SK-N-SH (cell line): ENCODE results near the gene BCO1. TPM values are rescaled to one million over a fixed set of nuclear protein-coding genes. Genes with fewer than 3 reads are reported as not detected.

Experiments used
- CTCF ChIA-PET: fragments of 300-600, 350-600 bp; formaldehyde crosslinking; extraction: SDS; loops from one replicate; lab custom pipeline; 2021; lab: Yijun Ruan, JAX
- POLR2A ChIA-PET: fragments of 350-600 bp; sonication (Branson Sonifier 250); formaldehyde crosslinking; extraction: SDS; loops from one replicate; lab custom pipeline; 2020; ENCODE audit warnings: antibody characterized with exemption, inconsistent platforms; lab: Yijun Ruan, JAX
- DNase-seq: peaks from one replicate; pipeline ENCODE4 v3.0.0; 2012
- H2AFZ ChIP-seq: fragments of 200-600 bp; sonication (generic); 2 replicates; pipeline ENCODE4 v1.8.1; 2016; ENCODE audit warnings: antibody characterized with exemption, mild to moderate bottlenecking, low read depth
- H3F3A ChIP-seq: fragments of 200-600 bp; sonication (generic); replicated peaks from 2 replicates; pipeline ENCODE3; 2016; ENCODE audit warnings: antibody characterized with exemption, mild to moderate bottlenecking; ENCODE audit not compliant: insufficient read depth
- H3K27ac ChIP-seq, 2 experiments: fragments of 200-500 bp in 1 of 2; fragments of 200-600 bp in 1 of 2; sonication (Bioruptor generic) in 1 of 2; sonication (generic), shearing (Covaris generic) in 1 of 2; 2 replicates each; pipeline versions ENCODE4 v1.5.1 to v1.6.1; 2014 to 2016; ENCODE audit warnings: low read depth in 2 of 2, inconsistent platforms in 1 of 2, low read length in 1 of 2, mild to moderate bottlenecking in 1 of 2, mixed read lengths in 1 of 2
- H3K27me3 ChIP-seq: fragments of 200-600 bp; sonication (generic), shearing (Covaris generic); 2 replicates; pipeline ENCODE4 v1.6.1; 2016; ENCODE audit warnings: mixed run types; ENCODE audit not compliant: insufficient read depth
- H3K36me3 ChIP-seq, 2 experiments: fragments of 200-500 bp in 1 of 2; fragments of 200-600 bp in 1 of 2; sonication (Bioruptor generic) in 1 of 2; sonication (generic) in 1 of 2; replicated peaks in 1 of 2; 2 replicates each; pipeline versions ENCODE3 to v1.5.1; 2014 to 2016; ENCODE audit warnings: low read length in 1 of 2, mild to moderate bottlenecking in 1 of 2; ENCODE audit not compliant: insufficient read depth in 2 of 2, control insufficient read depth in 1 of 2
- H3K4me1 ChIP-seq, 2 experiments: fragments of 200-500 bp in 1 of 2; fragments of 200-600 bp in 1 of 2; sonication (Bioruptor generic) in 1 of 2; sonication (generic), shearing (Covaris generic) in 1 of 2; 2 replicates each; pipeline versions ENCODE4 v1.5.1 to v1.6.1; 2014 to 2016; ENCODE audit warnings: low read depth in 1 of 2, low read length in 1 of 2, mixed run types in 1 of 2; ENCODE audit not compliant: insufficient read depth in 2 of 2, control insufficient read depth in 1 of 2
- H3K4me2 ChIP-seq: fragments of 200-600 bp; sonication (generic), shearing (Covaris generic); 2 replicates; pipeline ENCODE4 v1.6.1; 2017; ENCODE audit warnings: mixed run types
- H3K4me3 ChIP-seq, 2 experiments: fragments of 200-500 bp in 1 of 2; fragments of 200-600 bp in 1 of 2; sonication (Bioruptor generic) in 1 of 2; sonication (generic), shearing (Covaris generic) in 1 of 2; 2 replicates each; pipeline versions ENCODE4 v1.5.1 to v1.8.1; 2014 to 2016; ENCODE audit warnings: low read depth in 2 of 2, inconsistent platforms in 1 of 2, low read length in 1 of 2, mild to moderate bottlenecking in 1 of 2, mixed read lengths in 1 of 2, moderate library complexity in 1 of 2
- H3K79me2 ChIP-seq: fragments of 200-600 bp; sonication (generic); 2 replicates; pipeline ENCODE4 v1.8.1; 2017; ENCODE audit warnings: mild to moderate bottlenecking; ENCODE audit not compliant: insufficient read depth
- H3K9ac ChIP-seq: fragments of 200-600 bp; sonication (generic); 2 replicates; pipeline ENCODE4 v1.6.1; 2017; ENCODE audit warnings: mixed run types
- H3K9me2 ChIP-seq: fragments of 200-600 bp; sonication (generic); 2 replicates; pipeline ENCODE4 v1.6.1; 2017; ENCODE audit warnings: mixed run types
- H3K9me3 ChIP-seq: fragments of 200-600 bp; sonication (generic); 2 replicates; pipeline ENCODE4 v1.6.1; 2017; ENCODE audit warnings: mixed run types, mild to moderate bottlenecking, moderate library complexity
- H4K20me1 ChIP-seq: fragments of 200-600 bp; sonication (generic); 2 replicates; pipeline ENCODE4 v1.6.1; 2017; ENCODE audit warnings: mild to moderate bottlenecking, mixed run types; ENCODE audit not compliant: insufficient read depth
- CHD2 ChIP-seq: fragments of 150-350 bp; IDR thresholded peaks from 2 replicates; pipeline ENCODE4 v1.6.1; 2018; ENCODE audit warnings: low read length; ENCODE audit not compliant: partially characterized antibody
- EZH2phosphoT487 ChIP-seq: fragments of 200-600 bp; sonication (generic); IDR thresholded peaks from 2 replicates; pipeline ENCODE4 v1.6.1; 2017; ENCODE audit warnings: low read depth, mixed run types, mild to moderate bottlenecking, antibody characterized with exemption, moderate library complexity, borderline replicate concordance
- FOSL2 ChIP-seq: IDR thresholded peaks from 2 replicates; pipeline ENCODE4 v1.4.0; 2012; ENCODE audit warnings: low read depth, mild to moderate bottlenecking, moderate library complexity, borderline replicate concordance
- FOXJ3 ChIP-seq: sonication (generic); formaldehyde crosslinking; IDR thresholded peaks from 2 replicates; pipeline ENCODE4 v1.5.1; 2020; ENCODE audit warnings: mild to moderate bottlenecking, missing genetic modification reagents
- GABPA ChIP-seq: IDR thresholded peaks from 2 replicates; pipeline ENCODE4 v1.4.0; 2012; ENCODE audit warnings: low read depth, mild to moderate bottlenecking
- GATA2 ChIP-seq: sonication (generic); formaldehyde crosslinking; IDR thresholded peaks from 2 replicates; pipeline ENCODE4 v1.5.0; 2020; ENCODE audit warnings: mild to moderate bottlenecking, missing genetic modification reagents
- IRF3 ChIP-seq: fragments of 150-350 bp; IDR thresholded peaks from 2 replicates; pipeline ENCODE4 v1.6.1; 2016; ENCODE audit warnings: mild to moderate bottlenecking, low read depth, low read length
- JUND ChIP-seq: IDR thresholded peaks from 2 replicates; pipeline ENCODE4 v1.4.0; 2012
- MAX ChIP-seq: IDR thresholded peaks from 2 replicates; pipeline ENCODE4 v1.4.0; 2012; ENCODE audit warnings: low read depth
- MEF2A ChIP-seq: IDR thresholded peaks from 2 replicates; pipeline ENCODE4 v1.4.0; 2012; ENCODE audit warnings: low read depth, borderline replicate concordance
- NFIC ChIP-seq: IDR thresholded peaks from 2 replicates; pipeline ENCODE4 v1.4.0; 2012; ENCODE audit warnings: borderline replicate concordance
- NRF1 ChIP-seq: IDR thresholded peaks from 2 replicates; pipeline ENCODE4 v1.6.1; 2012; ENCODE audit warnings: low read depth, mild to moderate bottlenecking, low read length
- PBX3 ChIP-seq: IDR thresholded peaks from 2 replicates; pipeline ENCODE4; 2012
- POLR2AphosphoS5 ChIP-seq: IDR thresholded peaks from 2 replicates; pipeline ENCODE4 v1.6.1; 2012; ENCODE audit warnings: low read depth, low read length
- RAD21 ChIP-seq: IDR thresholded peaks from 2 replicates; pipeline ENCODE4 v1.6.1; 2012; ENCODE audit warnings: mild to moderate bottlenecking, low read length
- RCOR1 ChIP-seq: fragments of 150-350 bp; IDR thresholded peaks from 2 replicates; pipeline ENCODE4 v1.6.1; 2017; ENCODE audit warnings: antibody characterized with exemption, low read length
- REST ChIP-seq: IDR thresholded peaks from 2 replicates; pipeline ENCODE4 v1.6.1; 2012; ENCODE audit warnings: mild to moderate bottlenecking, low read depth, low read length, moderate library complexity
- RXRA ChIP-seq: IDR thresholded peaks from 2 replicates; pipeline ENCODE4 v1.4.0; 2012; ENCODE audit warnings: low read depth, mild to moderate bottlenecking, borderline replicate concordance
- SMC3 ChIP-seq: IDR thresholded peaks from 2 replicates; pipeline ENCODE4 v1.6.1; 2012; ENCODE audit warnings: low read depth, low read length, improper control_type of control experiment
- TAF1 ChIP-seq: IDR thresholded peaks from 2 replicates; pipeline ENCODE4 v1.6.1; 2012; ENCODE audit warnings: low read depth, mild to moderate bottlenecking, low read length, moderate library complexity, borderline replicate concordance
- TEAD4 ChIP-seq: IDR thresholded peaks from 2 replicates; pipeline ENCODE4 v1.4.0; 2012; ENCODE audit warnings: mild to moderate bottlenecking, borderline replicate concordance; ENCODE audit not compliant: insufficient read depth
- USF2 ChIP-seq: fragments of 150-350 bp; IDR thresholded peaks from 2 replicates; pipeline ENCODE4 v1.6.1; 2017; ENCODE audit warnings: antibody characterized with exemption, low read length, low read depth, borderline replicate concordance
- WGBS: methylation state at CpG from one replicate; pipeline ENCODE4 v1.1.6; 2017; ENCODE audit warnings: low lambda C conversion rate; 5-methylcytosine and 5-hydroxymethylcytosine counted together
- polyA plus RNA-seq, 3 experiments: library from polyadenylated mRNA; depleted of rRNA; stranded (reverse); fragments of >200 nt; gene quantifications; 2 replicates each; pipeline ENCODE4 v1.2.3, GENCODE V29; 2012

The BCO1 gene
- polyA plus RNA-seq, 1 of the 3 experiments (the other 2 are of a cell fraction) = 0.02 TPM

GRCh38 chr16:81313701-81314602 lies 75.5 kb downstream of the BCO1 start (continued):
- TF ChIP-seq SMC3 = no peak
- TF ChIP-seq, all 33 proteins: peak for 0

GRCh38 chr16:81314603-81315270 lies 76.2 kb downstream of the BCO1 start, which contains the start of gene GAN:
TSS of gene GAN (plus strand) at chr16:81314962. CDS start at chr16:81315114, 152 bp downstream.
- WGBS = under 1% methylated on average over 17 of the region's 75 CpGs
- Histone ChIP-seq H3F3A (peaks cover 20% of the 10 kb centered on the region), H3K27ac (peak within 1 kb of the TSS; percentile 56 to 75), H3K27me3 (no peaks in the 10 kb centered on the region), H3K4me1 (peaks cover 8 to 11% of the 10 kb centered on the region in 2 experiments; a peak in 3 of 4 replicates), H3K9me2 (no peaks in the 10 kb centered on the region), H4K20me1 (peaks cover 6% of the 10 kb centered on the region; the same call in 1 of the 2 replicates), H3K4me2 (peak within 1 kb of the TSS; percentile 94), H3K9ac (peak within 1 kb of the TSS; percentile 85), H3K36me3 (peaks cover 0 to 5% of the 10 kb centered on the region in 2 experiments), H3K9me3 (no peaks in the 10 kb centered on the region), H3K79me2 (peaks cover 69% of the 10 kb centered on the region), H2AFZ (peak within 1 kb of the TSS; percentile 95), H3K4me3 (peak within 1 kb of the TSS; percentile 75 to 94)
- peak; percentile 95 for DNase-seq
- ChIA-PET CTCF (interaction anchor here (1.0 to 1.6 kb wide), 3 partner anchors 8 to 410 kb away, joined by 3 to 6 read pairs (median 3); no protein-coding TSS in a partner anchor), POLR2A (interaction anchor here (0.6 to 1.0 kb wide), 3 partner anchors 10 to 104 kb away, joined by 3 to 4 read pairs (median 3); no protein-coding TSS in a partner anchor)
- TF ChIP-seq GATA2 (CRISPR knock-in tag) (0 out of 2 replicates have a peak, but pooled peaks have one; percentile 9), TEAD4 (no peak), CHD2 (peak; percentile 84), MAX (peak; percentile 83), REST (no peak), USF2 (0 out of 2 replicates have a peak, but pooled peaks have one; percentile 7), RXRA (no peak), RAD21 (no peak), NRF1 (no peak), FOSL2 (no peak), RCOR1 (0 out of 2 replicates have a peak, but pooled peaks have one; percentile 44), POLR2AphosphoS5 (peak; percentile 89), MEF2A (no peak), NFIC (no peak), IRF3 (no peak), GABPA (peak; percentile 52), JUND (no peak), PBX3 (peak; percentile 17; the same call in 1 of the 2 replicates), EZH2phosphoT487 (no peak), TAF1 (peak; percentile 46; the same call in 1 of the 2 replicates), FOXJ3 (peak; percentile 46; the same call in 1 of the 2 replicates)
